Subcutaneous abdominal adipose tissue (tissue), 5 donors: ENCODE data around the gene SORBS1.

Source experiments
- H3K27ac ChIP-seq: one replicate; pipeline ENCODE4 v1.7.0; 2013; ENCODE audit warnings: low read depth, mild to moderate bottlenecking, inconsistent platforms, low read length, moderate library complexity
- H3K27me3 ChIP-seq, 5 donors: one replicate each; pipeline ENCODE4 v1.7.0; 2013; ENCODE audit warnings: low read length in 5 of 5, inconsistent platforms in 1 of 5; ENCODE audit not compliant: control insufficient read depth in 5 of 5, insufficient read depth in 4 of 5
- H3K36me3 ChIP-seq, 5 donors: one replicate each; pipeline ENCODE4 v1.7.0; 2013; ENCODE audit warnings: low read length in 5 of 5; ENCODE audit not compliant: control insufficient read depth in 5 of 5, insufficient read depth in 5 of 5
- H3K4me1 ChIP-seq, 5 donors: one replicate each; pipeline ENCODE4 v1.7.0; 2013; ENCODE audit warnings: low read length in 5 of 5, mild to moderate bottlenecking in 3 of 5, moderate library complexity in 1 of 5; ENCODE audit not compliant: control insufficient read depth in 5 of 5, insufficient read depth in 5 of 5
- H3K4me3 ChIP-seq, 5 donors: one replicate each; pipeline ENCODE4 v1.7.0; 2013; ENCODE audit warnings: low read length in 5 of 5, low read depth in 1 of 5
- H3K9ac ChIP-seq, 5 donors: one replicate each; pipeline ENCODE4 v1.7.0; 2013; ENCODE audit warnings: low read length in 5 of 5, mild to moderate bottlenecking in 4 of 5, moderate library complexity in 3 of 5
- H3K9me3 ChIP-seq, 5 donors: one replicate each; pipeline ENCODE4 v1.7.0; 2013; ENCODE audit warnings: low read length in 5 of 5; ENCODE audit not compliant: control insufficient read depth in 5 of 5
- donor health status: healthy.
- donor health status: healthy.
- donor health status: healthy.
- donor health status: healthy.
- donor health status: healthy.

Gene SORBS1

DNA sequence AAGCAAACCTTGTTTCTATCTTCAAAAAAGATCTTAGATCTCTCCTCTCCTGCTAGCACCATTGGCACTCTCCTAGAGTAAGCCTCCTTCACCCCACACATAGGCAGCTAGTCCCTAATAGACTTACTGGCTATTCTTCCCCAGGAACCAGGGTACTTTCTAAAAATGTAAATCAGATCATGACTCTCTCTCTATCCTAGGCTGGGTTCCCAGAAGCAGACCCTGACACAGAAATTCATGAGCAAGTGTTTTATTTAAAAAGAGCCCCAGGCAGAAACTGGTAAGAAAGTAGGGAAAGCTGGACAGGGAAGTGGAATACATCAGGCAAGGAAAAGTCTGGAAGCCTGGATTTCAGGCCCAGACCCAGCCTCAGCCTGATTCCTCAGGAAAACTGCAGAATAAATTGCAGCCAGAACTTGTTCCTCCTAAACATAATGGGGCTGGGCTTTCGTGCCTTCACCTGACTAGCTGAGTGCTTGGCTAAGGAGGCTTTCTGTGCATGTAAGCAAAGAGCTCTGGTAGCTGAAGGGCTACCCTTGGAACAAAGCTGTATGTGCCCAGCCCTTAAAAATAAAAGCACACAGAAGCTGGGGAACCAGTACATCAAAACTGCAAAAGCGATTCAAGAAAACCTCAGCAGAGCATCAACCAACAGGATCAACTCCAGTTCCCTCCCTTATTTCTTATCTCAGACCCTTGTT is 18.8 kb upstream of the SORBS1 start:
- no peak overlapping the region for H3K27ac ChIP-seq
- H3K9me3 ChIP-seq, result no peaks in the 10 kb centered on the region

DNA sequence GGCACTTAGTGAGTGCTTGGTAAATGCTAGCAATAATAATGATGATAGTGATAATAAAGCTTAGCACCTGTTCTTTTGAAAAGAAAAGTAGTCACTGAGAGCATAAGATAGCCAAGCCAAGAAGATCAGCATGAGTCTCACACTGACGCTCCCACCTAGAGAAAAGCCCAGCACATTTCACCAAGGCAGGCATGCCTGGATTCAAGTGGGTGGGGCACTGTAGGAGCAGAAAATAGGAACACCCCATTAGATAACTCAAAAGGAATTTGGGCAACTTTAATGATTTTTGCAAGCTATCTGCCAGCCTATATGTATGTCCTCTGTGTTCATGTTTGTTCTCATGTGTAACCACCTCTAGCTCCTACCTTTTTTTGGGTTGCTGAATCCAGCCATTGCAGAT is 18.1 kb upstream of the SORBS1 start:
- no peaks in the 10 kb centered on the region for H3K36me3 ChIP-seq
- no peaks in the 10 kb centered on the region for H3K4me1 ChIP-seq
- H3K9ac ChIP-seq, result no peak overlapping the region
- H3K27ac ChIP-seq, result no peak overlapping the region
- no peak overlapping the region for H3K4me3 ChIP-seq
- no peaks in the 10 kb centered on the region for H3K27me3 ChIP-seq
- no peaks in the 10 kb centered on the region for H3K9me3 ChIP-seq

More for the DNA sequence above, 18.8 kb upstream of the SORBS1 start:
- H3K27me3 ChIP-seq, result no peaks in the 10 kb centered on the region
- no peak overlapping the region for H3K4me3 ChIP-seq
- no peak overlapping the region for H3K9ac ChIP-seq
- H3K36me3 ChIP-seq, result no peaks in the 10 kb centered on the region
- no peaks in the 10 kb centered on the region for H3K4me1 ChIP-seq

- Histone ChIP-seq H3K9me3 (no peaks in the 10 kb centered on the region), H3K27ac (no peak overlapping the region), H3K4me1 (no peaks in the 10 kb centered on the region), H3K27me3 (no peaks in the 10 kb centered on the region), H3K4me3 (no peak overlapping the region), H3K36me3 (no peaks in the 10 kb centered on the region), H3K9ac (no peak overlapping the region)
Observed at GRCh38 chr10:95578619-95579018, 17.4 kb upstream of the SORBS1 start.

DNA sequence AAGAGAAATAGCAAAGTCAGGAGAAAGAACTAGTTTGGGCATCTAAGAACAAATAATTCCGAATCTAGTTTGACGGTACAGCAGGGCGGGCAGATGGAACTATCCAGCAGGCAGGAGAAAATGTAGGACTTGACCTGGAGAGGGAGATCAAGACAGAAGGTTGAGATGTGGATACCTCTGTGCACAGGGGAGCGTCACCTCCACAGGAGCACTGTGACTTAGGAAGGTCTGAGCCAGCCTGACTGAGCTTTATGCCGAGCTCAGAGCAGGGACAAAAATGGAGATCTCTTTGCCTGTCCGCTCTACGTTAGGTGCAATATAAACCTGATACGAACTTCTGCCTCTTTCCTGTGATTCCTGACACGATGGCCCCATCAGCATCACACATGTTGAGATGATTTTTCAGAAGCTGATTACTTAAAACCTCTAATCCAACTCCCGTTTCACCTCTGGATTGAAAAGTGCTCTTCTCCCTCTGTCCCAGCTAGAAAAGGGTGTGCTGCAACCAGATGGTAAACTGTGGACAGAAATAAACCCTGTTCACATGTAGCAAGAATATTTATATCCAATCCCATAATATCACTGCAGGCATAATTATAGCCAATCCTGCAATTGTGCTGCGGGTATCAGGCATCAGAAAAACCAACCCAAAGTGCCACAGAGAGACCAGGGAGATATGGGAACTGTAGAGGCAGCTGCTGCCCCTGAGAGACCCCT is 13.6 kb upstream of the SORBS1 start:
- H3K9me3 ChIP-seq, result no peaks in the 10 kb centered on the region
- no peaks in the 10 kb centered on the region for H3K36me3 ChIP-seq
- no peaks in the 10 kb centered on the region for H3K27me3 ChIP-seq
- peaks cover 0 to 8% (median 6%) of the 10 kb centered on the region in 5 donors for H3K4me1 ChIP-seq
- H3K27ac ChIP-seq, result no peak overlapping the region
- H3K4me3 ChIP-seq, result no peak overlapping the region
- no peak overlapping the region for H3K9ac ChIP-seq

DNA sequence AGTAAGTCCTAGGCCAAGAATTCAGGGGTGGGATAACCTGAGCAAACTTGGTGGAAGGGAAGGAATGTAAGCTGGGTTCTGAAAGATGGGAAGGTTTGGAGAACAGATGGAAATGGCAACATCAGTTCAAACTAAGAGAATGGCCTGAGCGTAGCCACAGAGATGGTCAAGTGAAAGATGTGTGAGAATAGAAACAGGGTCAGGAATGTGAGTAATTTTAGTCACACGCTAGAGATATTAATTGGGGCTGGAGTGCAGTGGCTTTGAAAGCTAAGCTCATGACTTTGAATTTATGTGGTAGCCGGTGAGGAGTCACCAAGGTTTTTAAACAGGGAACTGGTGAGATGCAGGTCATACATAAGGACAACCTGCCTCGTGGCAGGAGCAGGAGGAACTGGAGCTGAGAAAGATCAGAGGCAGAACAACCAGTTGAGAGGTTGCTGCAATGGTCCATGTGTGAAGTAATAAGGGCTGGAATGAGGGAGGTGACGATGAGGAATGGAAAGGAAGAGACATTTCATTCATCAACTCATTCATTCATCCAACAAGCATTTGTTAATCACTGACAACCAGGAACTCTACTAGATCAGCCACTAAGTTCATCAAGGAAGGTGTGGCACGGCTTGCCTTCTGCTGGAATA is 12.9 kb upstream of the SORBS1 start:
- Histone ChIP-seq H3K27ac (no peak overlapping the region), H3K36me3 (no peaks in the 10 kb centered on the region), H3K9me3 (no peaks in the 10 kb centered on the region), H3K4me3 (no peak overlapping the region), H3K9ac (no peak overlapping the region), H3K4me1 (peaks cover 0 to 8% (median 6%) of the 10 kb centered on the region in 5 donors), H3K27me3 (no peaks in the 10 kb centered on the region)

- H3K27ac ChIP-seq, result no peak overlapping the region
- peaks cover 0 to 8% (median 6%) of the 10 kb centered on the region in 5 donors for H3K4me1 ChIP-seq
- no peaks in the 10 kb centered on the region for H3K9me3 ChIP-seq
- H3K36me3 ChIP-seq, result no peaks in the 10 kb centered on the region
- H3K9ac ChIP-seq, result no peak overlapping the region
- H3K4me3 ChIP-seq, result no peak overlapping the region
- no peaks in the 10 kb centered on the region for H3K27me3 ChIP-seq
Observed at GRCh38 chr10:95573527-95573926, 12.4 kb upstream of the SORBS1 start.

- Histone ChIP-seq H3K4me3 (peak overlapping the region in 4 of 5 donors; percentile 14 to 39 (median 28)), H3K9ac (peak overlapping the region in 1 of 5 donors; percentile 36), H3K36me3 (no peaks in the 10 kb centered on the region), H3K4me1 (peaks cover 0 to 12% (median 8%) of the 10 kb centered on the region in 5 donors), H3K27me3 (no peaks in the 10 kb centered on the region), H3K27ac (no peak overlapping the region), H3K9me3 (no peaks in the 10 kb centered on the region)
Observed at GRCh38 chr10:95572131-95572820, 11.1 kb upstream of the SORBS1 start.

GRCh38 chr10:95571390-95571789 is 10.2 kb upstream of the SORBS1 start:
- no peak overlapping the region for H3K27ac ChIP-seq

DNA sequence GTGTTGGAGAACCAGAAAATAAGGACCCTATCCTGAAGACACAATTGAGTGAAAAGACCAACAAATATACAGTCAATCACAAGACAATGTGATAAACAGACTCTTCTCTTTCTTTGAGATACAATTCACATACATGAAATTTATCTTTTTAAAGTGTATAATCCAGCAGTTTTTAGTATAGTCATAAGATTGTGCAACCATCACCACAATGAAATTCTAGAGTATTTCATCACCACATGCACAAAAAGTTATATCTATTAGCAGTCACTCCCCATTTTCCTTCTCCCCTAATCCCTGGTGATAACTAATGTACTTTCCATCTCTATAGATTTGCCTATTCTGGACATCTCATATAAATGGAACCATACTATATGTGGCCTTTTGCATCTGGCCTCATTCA is 8.2 kb upstream of the SORBS1 start:
- Histone ChIP-seq H3K27me3 (no peaks in the 10 kb centered on the region), H3K36me3 (no peaks in the 10 kb centered on the region), H3K9me3 (no peaks in the 10 kb centered on the region), H3K9ac (no peak overlapping the region), H3K4me3 (no peak overlapping the region), H3K4me1 (peaks cover 0 to 12% (median 8%) of the 10 kb centered on the region in 5 donors), H3K27ac (no peak overlapping the region)

More at GRCh38 chr10:95571390-95571789, 10.2 kb upstream of the SORBS1 start:
- Histone ChIP-seq H3K36me3 (no peaks in the 10 kb centered on the region), H3K4me1 (peaks cover 0 to 12% (median 8%) of the 10 kb centered on the region in 5 donors), H3K9ac (no peak overlapping the region), H3K4me3 (no peak overlapping the region), H3K27me3 (no peaks in the 10 kb centered on the region), H3K9me3 (no peaks in the 10 kb centered on the region)
